VCaP (cell line): Measurements from ENCODE around the gene ADORA1.

Experiments
- H3K27ac ChIP-seq: fragments of 450-650 bp; 2 replicates; pipeline ENCODE4 v1.5.1; 2017
- TF ChIP-seq, protein P1 (sequence below): fragments of 450-650 bp; conservative IDR thresholded peaks from 2 replicates; pipeline ENCODE4 v1.5.1; 2017; ENCODE audit warnings: mild to moderate bottlenecking, moderate library complexity

Gene ADORA1

DNA sequence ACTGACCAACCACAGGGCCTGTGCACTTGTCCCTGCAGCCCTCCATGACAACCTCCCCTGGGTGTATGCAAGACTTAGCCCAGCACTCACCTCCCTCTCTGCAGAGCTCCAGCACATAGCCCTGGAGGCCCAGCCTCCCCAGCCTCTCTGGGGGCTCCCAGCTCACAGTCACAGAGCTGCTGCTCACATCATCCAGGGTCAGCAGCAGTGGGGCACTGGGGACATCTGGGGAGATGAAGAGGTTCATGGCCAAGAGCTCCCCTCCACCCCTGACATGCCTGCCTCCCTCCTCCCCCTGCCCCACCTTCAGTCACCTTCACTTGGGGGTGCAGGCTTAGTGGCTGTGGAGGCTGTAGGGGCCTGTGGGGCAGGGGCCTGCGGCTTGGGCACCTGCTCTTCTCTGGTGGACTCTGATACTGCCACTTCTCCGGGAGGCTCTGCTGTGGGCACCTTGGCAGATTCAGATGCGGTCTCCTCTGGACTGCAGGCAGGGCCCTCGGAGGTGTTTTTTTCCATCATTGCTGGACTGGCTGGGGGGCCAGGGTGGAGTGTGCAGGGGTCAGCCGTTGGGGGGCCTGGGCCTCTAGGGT lies 47.8 kb downstream of the ADORA1 start, which contains the start of gene MYBPH:
MYBPH (minus strand) TSS at position 590 of the 590 bp plus-strand sequence; CDS start at position 519, 71 bp downstream.
- TF ChIP-seq, protein P1, sequence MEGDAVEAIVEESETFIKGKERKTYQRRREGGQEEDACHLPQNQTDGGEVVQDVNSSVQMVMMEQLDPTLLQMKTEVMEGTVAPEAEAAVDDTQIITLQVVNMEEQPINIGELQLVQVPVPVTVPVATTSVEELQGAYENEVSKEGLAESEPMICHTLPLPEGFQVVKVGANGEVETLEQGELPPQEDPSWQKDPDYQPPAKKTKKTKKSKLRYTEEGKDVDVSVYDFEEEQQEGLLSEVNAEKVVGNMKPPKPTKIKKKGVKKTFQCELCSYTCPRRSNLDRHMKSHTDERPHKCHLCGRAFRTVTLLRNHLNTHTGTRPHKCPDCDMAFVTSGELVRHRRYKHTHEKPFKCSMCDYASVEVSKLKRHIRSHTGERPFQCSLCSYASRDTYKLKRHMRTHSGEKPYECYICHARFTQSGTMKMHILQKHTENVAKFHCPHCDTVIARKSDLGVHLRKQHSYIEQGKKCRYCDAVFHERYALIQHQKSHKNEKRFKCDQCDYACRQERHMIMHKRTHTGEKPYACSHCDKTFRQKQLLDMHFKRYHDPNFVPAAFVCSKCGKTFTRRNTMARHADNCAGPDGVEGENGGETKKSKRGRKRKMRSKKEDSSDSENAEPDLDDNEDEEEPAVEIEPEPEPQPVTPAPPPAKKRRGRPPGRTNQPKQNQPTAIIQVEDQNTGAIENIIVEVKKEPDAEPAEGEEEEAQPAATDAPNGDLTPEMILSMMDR: no peak
- no peak within 1 kb of the TSS for H3K27ac ChIP-seq

DNA sequence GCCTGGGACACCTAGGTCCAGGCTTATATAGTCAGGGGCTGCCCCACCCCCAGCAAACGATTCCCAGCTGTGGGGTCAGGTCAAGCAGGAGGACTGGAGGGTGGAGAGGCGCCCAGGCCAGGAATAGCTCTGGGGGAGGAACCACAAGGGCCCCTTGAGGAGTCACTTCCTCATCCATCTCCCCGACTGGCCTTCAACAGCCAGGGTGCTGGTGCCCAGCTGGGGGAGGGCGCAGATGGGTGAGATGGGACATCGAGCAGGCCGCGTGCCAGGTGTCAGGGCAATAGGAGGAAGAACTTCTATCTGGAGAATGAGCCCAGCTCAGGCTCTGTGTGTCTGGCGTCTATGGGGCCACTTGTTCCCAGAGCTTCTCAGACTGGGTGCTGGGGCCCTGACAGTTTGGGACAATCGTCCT lies 48.3 kb downstream of the ADORA1 start:
- TF ChIP-seq, protein P1: no peak
- H3K27ac ChIP-seq: no peak overlapping the region

DNA sequence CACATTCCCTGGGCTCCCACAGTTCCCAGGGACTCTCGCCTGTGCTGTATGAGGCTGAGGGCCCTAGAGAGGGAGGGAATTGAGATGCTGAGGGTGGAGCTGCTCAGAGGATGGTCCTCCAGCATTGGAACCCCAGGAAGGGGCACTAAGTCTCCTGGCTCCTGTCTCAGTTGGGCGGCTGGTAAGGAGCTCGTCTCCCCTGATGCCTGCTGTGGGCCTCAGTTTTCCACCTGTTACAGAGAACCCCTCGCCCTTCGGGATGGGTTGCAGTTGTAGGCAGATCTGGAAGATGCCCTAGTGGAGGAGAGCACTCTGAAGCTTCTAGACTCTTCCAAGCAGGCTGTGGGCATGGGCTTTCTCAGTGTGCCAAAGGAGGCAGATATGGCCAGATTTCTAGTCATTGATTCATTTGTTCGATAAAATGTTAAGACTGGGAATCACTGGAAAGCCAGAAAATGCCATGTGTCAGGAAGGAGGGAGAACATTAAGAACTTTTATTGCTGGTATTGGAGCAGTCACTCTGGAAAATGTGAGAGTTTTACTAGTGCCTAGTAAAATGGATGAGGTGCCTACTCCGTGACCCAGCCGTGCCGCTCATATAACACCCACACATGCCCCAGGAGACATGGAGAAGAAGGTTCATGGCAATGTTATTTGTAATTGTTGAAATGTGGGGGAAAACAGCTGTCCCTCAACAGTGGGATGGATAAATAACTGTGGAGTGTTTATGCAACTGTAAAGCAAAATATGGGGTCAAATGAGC lies 48.9 kb downstream of the ADORA1 start:
- TF ChIP-seq, protein P1: no peak
- no peak overlapping the region for H3K27ac ChIP-seq

DNA sequence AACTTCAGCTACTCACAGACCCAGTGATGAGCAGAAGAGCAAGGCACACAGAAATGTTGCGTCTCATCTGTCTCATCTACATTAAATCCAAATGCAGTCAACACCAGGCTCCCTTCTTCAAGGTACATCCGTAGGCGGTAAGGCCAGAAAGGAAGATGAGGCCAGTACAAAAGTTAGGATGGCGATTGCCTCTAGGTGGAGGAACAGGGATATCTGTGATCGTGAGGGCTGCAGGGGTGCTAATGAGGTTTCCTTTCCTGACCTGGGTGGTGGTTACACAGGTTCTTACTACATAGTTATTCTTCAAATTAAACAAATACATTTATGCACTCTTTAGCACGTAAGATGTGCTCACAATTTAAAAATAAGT lies 49.5 kb downstream of the ADORA1 start:
- H3K27ac ChIP-seq: no peak overlapping the region
- TF ChIP-seq, protein P1: no peak

DNA sequence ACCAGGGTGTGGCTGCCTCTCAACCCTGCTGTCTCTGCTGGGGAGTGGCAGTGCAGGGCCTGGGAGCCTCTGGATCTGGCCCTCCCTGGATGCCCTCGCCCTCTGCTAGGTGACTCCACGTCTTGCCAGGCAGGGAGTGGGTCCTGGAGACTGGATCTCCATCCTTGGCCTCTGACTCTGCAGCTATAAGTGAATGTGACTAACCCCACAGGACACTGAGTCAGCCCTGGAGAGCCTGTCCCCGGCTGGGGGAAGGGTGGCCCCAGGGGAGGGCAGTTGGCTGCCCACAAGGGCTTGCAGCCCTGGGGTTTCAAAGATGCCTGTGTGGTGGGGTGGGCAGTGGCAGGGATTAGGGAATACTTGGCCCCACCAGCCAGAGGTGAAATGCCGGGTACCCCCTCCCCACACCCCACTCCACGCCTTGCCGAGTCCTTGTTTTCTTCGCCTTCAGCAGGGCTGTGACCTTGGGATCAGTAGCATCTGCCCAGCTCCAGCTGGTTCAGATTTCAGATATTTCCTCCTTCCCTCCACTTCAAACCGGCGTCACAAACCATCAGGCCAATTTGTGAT lies 50.0 kb downstream of the ADORA1 start:
- TF ChIP-seq, protein P1: no peak
- H3K27ac ChIP-seq: no peak overlapping the region

DNA sequence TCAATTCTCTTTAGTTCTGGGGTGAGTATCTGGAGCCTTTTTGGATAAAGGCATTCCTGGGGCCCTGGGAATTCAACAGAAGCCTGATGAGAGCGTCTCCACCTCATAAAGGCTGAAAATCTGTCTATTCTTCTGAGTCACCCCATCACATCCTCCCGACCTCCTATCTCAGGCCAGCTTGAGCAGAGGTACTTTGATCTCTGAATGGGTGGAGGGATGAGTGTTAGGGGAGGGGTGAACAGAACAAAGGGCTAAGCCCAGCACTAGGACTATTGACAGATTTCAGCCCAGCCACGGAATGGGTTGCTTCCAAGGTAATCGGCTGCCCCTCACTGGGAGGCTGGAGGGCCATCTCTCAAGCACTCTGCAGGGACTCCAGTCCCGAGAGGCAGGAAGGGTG lies 50.6 kb downstream of the ADORA1 start:
- TF ChIP-seq, protein P1: no peak
- no peak overlapping the region for H3K27ac ChIP-seq

DNA sequence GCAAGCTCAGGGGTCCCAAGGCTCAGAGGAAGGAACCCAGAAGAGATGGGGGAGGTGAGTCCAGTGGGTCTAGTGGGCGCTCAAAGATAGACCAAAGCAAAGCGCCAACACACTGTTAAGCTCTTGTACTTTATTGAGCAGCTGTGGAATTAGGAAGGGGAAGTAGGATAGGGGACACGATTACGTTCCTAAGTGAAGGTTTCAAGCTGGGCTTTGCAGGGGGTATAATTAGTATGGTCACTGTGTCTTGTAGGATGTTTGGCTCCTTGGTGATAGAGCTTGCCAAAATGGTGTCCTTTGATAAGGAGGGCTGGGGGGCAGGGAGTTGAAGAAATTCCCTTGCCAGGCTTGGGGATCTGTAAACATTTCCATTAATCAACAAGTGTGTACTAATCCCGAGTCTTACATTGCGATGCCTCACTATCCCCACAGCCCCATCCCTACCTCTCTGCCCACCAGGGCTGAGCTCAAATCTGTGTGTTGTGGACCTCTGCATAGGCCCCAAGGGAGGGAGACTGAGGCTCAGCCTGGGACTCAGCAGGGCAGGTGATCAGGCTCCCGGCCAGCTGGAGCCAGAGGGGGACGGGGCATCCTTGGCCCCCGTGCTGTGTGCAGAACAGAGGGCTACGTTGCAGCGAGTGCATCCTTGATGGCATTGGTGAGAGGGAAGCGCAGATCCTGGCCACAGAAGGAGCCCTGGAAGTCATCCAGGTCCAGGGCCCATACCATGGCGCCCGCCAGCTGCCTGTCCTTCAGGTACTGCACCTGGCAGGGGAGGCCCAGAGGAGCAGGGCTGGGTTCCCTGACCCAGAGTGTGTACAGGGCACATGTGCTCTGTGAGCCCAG lies 51.5 kb downstream of the ADORA1 start:
- TF ChIP-seq, protein P1: no peak
- no peak overlapping the region for H3K27ac ChIP-seq
